GM18861 (cell line): ENCODE results near the gene IMPA2.

ENCODE experiments used
- ATAC-seq: cut with Tn5 transposase; IDR thresholded peaks from one replicate; pipeline ENCODE4 v1.9.1; 2021; ENCODE audit not compliant: unreplicated experiment

IMPA2 gene

DNA sequence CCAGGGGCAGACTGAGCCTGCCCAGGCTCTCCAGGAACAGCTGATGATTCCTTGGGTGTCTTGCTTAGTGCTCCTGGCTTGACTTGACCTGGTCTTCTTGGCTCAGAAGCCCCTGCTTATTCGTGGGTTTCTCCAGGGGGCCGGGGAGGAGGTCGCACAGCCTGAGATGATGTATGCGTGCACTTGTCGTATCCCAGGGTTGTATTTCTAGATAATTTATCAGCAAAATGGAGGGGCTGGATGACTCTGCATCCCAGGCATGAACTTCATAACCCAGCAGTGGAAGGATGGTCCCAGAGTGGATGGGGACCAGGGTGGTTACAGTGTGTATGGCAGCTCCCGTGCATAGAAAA, 25.2 kb downstream of the IMPA2 start:
- ATAC-seq: no peak

DNA sequence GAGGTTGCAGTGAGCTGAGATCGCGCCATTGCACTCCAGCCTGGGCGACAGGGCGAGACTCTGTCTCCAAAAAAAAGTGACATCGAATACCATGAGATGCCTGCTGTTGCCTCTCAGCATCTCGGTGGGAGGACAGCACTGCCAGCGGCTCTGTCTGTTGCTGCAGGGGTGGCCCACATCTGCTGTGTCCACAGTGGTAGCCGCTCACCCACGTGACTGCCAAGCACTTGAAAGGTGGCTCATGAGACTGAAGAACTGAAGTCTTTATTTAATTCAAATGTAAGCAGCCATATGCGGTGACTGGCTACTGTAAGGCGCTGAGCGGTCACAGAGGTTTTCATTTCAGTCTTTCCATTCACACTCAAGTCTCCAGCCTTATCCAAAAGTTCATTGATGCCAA, 25.8 kb downstream of the IMPA2 start:
- ATAC-seq: no peak

GRCh38 chr18:12008181-12008767, 27.0 kb downstream of the IMPA2 start:
- no peak for ATAC-seq

- no peak for ATAC-seq
Observed at GRCh38 chr18:12008842-12009580, 27.7 kb downstream of the IMPA2 start.

GRCh38 chr18:12009581-12010140, 28.4 kb downstream of the IMPA2 start:
- no peak for ATAC-seq

GRCh38 chr18:12010187-12010802, 29.0 kb downstream of the IMPA2 start:
- no peak for ATAC-seq

GRCh38 chr18:12011199-12011956, 30.1 kb downstream of the IMPA2 start:
- ATAC-seq: no peak

DNA sequence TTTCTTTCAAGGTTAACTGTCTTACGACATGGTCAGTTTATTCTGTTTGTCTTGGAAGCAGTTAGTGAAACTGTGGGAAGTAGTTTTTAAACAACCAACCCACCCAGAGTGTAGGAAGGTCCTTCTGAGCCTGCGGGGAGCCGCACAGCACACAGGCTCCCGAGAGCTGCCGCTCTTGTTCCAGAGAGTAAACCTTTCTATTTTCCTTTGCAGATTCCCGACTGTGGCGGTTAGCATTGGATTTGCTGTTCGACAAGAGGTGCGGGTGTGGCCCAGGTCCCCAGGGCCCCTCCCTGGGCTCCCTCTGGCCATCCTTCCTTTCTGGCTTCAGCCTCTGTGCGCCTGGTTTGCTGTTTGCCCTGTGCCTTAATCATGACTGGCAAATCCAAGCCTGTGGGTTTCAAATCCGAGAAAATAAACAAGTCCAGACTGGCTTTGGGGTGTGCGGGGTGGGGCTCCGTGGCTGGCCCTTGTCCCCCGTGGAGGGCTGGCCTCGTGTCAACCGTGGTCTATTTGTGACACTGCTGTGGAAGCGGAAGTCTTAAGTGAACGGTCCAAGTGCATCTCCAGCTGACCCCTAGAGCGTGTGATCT, 30.7 kb downstream of the IMPA2 start:
- ATAC-seq: no peak

DNA sequence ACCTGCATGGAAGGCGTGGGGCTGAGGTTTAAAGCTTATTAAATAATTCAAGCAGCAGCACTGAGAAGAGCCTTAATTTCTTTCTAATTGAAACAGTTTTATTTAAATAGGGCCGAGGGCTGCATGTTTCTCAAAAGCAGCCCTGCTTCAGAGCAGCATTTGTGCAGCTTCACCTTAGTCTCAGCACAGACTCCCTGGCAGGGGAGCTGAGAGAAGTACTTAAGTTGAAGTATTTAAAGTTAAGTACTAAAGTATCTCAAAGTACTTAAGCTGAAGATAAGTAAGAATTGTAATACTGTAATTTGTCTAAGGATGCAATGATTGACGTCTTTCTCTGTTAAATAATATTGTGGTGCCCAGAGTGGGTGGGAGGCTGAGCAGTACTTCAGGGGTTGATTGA, 31.4 kb downstream of the IMPA2 start:
- no peak for ATAC-seq

- ATAC-seq: no peak
Observed at GRCh38 chr18:12013186-12013916, 32.0 kb downstream of the IMPA2 start.

DNA sequence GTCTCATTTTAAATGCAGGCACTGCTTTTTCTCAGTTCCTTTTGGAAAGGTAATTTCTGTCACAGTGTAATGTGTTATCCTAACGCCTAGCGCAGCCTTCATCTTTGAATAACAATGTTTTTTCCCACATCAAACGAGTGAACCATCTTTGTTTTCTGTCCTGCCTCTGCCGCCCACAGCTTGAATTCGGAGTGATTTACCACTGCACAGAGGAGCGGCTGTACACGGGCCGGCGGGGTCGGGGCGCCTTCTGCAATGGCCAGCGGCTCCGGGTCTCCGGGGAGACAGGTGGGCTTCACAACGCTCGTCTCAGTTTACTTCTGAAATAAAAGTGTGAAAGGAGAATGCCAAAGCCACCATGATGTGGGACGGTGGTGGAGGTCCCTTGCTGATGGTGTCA, 32.8 kb downstream of the IMPA2 start:
- no peak for ATAC-seq

- no peak for ATAC-seq
Observed at GRCh38 chr18:12014521-12015415, 33.5 kb downstream of the IMPA2 start.

- ATAC-seq: no peak
Observed at GRCh38 chr18:12015416-12016062, 34.2 kb downstream of the IMPA2 start.

DNA sequence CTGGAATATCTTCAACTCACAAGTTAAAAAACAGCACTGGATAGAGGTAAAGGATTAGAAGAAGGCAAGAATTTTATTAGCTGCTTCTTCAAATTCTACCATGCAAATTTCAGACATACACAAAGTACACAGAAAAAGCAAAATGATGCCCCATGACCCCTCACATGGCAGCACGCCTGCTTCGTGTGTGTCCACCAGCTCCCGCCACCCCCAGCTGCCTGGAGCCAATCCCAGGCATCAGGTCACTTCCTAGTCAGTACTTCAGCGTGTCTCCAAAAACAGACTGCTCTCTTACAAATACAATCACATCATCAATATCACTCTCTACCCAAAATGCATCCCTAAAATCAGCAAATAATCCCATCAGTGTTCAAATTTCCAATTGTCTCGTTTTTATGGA, 35.8 kb downstream of the IMPA2 start:
- ATAC-seq: no peak

- ATAC-seq: no peak
Observed at GRCh38 chr18:12018861-12019260, 37.6 kb downstream of the IMPA2 start.

DNA sequence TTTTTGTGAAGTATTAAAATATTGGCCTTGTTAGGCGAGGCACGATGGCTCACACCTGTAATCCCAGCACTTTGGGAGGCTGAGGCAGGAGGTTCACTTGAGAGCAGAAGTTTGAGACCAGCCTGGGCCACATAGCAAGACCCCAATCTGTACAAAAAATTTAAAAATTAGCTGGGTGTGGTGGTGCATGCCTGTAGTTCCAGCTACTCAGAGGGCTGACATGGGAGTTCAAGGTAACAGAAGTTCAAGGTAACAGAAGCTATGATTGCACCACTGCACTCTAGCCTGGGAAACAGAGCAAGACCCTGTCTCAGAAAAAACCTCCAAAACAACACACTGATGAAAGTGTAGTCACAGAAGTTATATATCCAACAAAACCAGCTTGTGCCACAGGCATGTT, 39.8 kb downstream of the IMPA2 start:
- ATAC-seq: no peak

GRCh38 chr18:12021596-12021995, 40.3 kb downstream of the IMPA2 start:
- no peak for ATAC-seq

- no peak for ATAC-seq
Observed at GRCh38 chr18:12023375-12023774, 42.1 kb downstream of the IMPA2 start.

- ATAC-seq: no peak
Observed at GRCh38 chr18:12026562-12026961, 45.3 kb downstream of the IMPA2 start.
